ENCODE data around the gene NUDT6.

Gene NUDT6

DNA sequence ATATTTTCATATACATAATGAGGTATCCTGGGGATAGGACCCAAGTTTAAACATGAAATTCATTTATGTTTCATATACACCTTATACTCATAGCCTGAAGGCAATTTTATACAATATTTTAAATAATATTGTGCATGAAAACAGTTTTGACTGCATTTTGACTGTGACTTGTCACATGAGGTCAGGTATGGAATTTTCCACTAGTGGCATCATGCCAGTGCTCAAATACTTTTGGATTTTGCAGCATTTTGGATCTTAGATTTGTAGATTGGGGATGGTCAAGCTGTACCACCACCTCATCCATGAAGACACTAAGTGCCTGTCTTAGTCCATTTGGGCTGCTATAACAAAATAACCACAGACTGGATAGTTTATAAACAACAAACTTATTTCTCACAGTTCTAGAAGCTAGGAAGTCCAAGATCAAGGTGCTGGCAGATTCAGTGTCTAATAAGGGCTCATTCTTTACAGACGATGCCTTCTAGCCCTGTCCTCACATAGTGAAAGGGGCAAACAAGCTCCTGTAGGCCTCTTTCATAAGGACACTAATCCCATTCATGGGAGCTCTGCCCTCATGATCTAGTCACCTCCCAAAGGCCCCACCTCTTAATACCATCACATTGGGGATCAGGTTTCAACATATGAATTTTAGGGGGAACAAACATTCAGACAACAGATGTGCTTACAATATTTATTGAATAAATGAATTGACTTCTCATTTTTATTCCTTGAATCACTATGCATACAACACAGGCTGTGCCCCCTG lies 9.4 kb downstream of the NUDT6 start:
- no peak for DNase-seq

DNA sequence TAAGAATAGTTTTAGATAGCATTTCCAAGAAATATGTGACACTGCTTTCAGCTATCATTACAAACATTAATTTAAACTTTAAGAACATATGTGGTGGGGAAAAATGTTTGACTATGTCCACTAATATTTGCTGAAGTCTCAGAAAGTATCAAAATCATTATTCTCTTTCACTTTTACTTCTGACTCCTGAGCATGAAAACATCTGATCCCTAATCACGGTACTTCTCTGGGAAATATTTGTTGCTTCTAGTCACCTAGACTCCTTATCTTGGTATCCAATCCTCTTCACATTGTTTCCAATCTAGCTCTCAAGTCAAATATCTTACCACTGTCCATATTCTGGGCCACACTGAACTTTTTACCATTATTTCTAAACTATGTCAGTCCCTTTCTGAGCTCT lies 10.8 kb downstream of the NUDT6 start:
- no peak for DNase-seq

DNA sequence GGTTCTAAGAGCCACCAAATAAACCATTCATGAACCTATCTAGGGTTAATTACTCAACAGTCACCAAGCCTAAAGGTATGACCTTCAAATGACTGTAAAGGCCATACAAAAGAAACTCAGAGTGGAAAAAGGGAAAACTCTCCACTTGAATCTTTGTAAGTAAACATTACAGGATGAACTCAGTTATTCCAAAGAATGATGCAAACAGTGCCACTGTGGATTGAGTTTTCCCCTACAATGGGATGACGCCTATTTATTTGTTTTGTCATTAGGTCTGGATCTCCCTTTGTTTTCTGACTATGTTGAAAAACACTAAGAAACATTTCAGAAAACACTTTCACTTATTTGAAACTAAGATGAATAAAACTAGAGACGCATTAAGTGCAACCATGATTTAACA lies 12.7 kb downstream of the NUDT6 start:
- no peak for DNase-seq

DNA sequence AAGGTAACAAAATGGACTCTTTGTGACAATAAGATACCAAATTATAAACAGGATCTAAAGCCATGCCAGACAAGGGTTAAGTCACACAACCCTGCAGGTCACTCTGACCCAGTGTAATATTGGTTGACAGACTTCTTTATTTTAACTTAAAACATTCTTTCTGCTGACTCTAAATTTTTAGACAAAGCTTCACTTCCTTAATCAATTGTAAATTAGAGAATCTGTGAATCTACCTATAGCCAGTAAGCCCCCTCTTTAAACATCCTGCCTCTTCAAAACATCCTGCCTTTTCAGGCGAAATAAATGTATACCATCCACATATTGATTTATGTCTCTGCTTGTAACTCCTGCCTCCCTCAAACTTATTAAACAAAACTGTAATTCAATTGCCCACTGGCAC lies 14.2 kb downstream of the NUDT6 start:
- no peak for DNase-seq

DNA sequence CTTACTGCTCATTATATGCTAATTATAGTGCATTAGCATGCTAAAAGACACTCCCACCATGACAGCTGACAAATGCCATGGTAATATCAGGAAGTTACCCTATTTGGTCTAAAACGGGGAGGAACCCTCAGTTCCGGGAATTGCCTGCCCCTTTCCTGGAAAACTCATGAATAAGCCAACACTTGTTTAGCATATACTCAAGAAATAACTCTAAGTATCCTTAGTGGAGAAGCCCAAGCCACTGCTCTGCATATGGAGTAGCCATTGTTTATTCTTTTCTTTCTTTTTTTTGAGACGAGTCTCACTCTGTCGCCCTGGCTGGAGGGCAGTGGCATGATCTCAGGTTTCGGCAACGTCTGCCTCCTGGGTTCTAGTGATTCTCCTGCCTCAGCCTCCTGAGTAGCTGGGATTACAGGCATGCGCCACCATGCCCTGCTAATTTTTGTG lies 15.5 kb downstream of the NUDT6 start:
- no peak for DNase-seq

DNA sequence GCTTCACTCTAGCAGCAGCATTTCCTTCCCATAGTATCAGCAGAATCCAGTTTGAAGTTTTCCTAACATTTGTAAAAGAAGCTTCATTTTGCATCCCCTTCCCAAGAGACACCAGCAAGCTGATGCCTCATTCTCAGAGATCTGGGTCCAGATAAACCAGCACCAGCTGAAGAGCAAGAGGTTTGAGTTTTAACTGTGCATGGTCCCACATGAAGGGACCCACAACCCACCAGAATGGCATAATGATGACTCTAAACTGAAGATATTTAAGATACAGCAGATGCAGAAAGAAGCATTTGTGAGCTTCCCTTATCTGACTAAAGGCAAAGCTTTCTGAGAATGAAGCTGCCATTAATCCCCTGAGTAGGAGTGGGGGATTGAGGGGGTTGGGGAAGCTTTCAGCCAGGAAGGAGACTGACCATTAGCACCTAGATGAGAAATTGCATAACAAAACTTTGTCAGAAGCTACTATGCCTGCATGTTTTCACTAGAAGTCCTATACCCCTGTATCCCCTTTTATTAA lies 18.6 kb downstream of the NUDT6 start:
- DNase-seq, result no peak

DNA sequence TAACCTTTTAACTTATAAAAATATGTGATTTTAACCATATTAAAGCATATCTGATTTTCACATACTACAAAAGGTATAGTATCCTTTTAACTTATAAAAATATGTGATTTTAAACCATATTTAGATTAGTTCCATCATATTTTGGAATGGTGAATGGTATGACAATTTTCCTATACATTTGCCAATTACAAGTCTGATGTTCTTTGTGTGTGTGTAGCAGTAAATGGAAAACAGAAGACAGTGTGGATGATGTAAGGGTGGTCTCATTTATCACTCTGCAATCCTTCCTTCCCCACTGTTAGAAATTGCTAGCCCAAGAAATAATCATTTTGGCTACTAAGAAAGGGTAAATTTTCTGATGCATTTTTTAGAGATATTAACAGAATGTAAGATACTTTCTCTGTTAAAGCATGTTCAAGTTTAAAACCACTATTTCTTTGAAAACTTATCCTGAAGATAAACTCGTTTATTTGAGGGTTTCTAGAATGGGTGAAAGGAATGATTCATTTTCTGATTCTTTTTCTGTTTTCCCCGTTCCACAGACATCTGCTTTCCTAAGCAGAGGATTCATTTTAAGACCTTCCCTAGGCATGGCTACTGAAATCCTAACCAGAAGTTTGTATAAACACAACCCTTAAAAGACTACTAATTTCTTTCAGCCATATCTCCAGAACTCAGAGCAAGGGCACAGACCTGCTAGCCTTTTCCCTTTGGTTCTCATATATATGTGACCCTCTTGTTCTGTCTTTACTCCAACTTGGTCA lies 21.0 kb downstream of the NUDT6 start:
- no peak for DNase-seq

DNA sequence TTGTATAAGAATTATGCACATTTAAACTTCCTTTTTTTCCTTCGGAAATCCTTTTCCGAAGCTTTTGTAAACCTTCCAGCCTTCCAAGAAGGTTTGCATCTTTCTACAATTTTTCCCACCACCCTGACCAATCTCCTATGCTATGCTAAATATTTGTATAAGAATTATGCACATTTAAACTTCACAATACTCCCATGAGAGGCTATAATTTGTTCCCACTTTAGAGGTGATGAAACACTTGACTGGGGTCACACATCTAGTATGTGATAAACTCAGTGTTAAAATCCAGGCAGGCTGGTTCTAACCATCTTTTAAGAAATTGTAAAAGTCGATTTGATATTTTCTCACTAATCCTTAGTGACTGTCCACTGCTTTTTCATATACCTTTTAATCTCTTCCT lies 22.1 kb downstream of the NUDT6 start:
- no peak for DNase-seq

DNA sequence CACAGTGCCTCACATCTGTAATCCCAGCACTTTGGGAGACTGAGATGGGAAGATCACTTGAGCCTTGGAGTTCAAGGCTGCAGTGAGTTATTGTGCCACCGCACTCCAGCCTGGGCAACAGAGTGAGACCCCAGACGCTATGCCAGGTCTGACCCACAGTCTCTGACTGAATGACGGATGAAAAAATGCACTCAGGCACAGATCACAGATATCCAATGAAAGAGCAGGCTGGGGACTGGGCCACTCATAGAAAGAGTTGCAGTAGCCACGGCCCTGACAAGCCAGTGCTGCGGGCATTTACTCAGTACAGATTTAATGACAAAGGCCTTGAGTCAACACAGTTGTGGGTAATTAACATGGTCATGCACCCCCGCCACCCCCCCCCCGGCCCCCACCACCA lies 22.7 kb downstream of the NUDT6 start:
- DNase-seq, result no peak

DNA sequence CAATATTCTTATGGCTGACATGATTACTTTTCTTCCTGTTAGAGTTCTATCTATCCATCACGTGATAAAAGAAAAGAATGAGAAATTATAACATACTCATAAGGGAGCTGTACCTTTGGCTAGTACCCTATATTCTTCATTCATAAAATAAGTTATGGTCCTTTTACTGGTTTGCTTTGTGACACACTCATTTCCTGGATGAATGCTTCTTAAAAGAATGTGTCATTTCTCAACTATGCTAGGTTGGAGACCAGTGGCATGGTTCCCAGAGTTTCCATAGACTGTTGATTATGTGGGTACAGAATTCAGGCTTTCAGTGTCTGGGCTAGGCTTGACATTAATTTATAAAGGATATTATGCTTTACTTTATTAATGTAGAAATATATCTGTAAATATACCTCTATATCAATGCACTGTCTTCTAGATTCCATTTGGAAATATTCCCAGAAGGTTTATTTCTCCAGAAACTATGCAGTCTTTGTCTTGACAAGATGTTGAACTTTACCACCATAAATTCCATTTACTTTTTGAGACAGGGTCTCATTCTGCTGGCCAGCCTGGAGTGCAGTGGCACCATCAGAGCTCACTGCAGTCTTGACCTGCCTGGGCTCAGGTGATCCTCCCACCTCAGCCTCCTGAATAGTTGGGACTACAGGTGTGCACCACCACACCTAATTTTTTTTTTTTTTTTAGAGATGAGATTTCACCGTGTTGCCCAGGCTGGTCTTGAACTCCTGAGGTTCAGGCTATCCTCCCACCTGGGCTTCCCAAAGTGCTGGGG lies 23.8 kb downstream of the NUDT6 start:
- no peak for DNase-seq

DNA sequence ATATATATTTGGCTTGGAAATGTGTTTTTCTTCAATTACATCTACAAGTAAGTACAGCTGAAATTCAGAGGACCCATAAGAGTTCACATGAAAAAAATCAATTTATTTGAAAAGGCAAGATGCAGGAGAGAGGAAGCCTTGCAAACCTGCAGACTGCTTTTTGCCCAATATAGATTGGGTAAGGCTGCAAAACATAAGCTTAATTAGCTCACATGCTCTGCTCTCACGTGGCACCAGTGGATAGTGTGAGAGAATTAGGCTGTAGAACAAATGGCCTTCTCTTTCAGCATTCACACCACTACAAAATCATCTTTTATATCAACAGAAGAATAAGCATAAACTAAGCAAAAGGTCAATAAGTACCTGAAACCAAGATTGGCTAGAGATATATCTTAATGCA lies 26.1 kb downstream of the NUDT6 start:
- no peak for DNase-seq

DNA sequence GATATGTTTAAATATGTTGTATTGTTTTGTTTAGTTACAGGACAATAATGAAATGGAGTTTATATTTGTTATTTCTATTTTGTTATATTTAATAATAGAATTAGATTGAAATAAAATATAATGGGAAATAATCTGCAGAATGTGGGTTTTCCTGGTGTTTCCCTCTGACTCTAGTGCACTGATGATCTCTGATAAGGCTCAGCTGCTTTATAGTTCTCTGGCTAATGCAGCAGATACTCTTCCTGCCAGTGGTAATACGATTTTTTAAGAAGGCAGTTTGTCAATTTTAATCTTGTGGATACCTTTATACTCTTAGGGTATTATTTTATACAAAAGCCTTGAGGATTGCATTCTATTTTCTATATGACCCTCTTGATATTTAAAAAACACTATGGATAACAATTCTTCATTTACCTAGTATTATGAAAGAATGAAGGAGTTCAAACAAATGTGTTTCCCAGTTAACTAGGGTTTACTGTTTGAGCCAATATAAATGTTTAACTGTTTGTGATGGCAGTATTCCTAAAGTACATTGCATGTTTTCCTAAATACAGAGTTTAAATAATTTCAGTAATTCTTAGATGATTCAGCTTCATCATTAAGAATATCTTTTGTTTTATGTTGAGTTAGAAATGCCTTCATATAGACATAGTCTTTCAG lies 26.9 kb downstream of the NUDT6 start:
- DNase-seq, result no peak

DNA sequence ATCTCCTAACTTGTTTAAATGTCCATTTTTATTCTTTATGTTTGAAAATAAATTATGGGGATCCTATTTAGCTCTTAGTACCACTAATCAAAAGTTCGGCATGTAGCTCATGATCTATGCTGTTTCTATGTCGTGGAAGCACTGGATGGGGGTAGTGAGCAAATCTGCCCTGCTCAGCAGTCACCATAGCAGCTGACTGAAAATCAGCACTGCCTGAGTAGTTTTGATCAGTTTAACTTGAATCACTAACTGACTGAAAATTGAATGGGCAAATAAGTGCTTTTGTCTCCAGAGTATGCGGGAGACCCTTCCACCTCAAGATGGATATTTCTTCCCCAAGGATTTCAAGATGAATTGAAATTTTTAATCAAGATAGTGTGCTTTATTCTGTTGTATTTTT lies 27.6 kb downstream of the NUDT6 start:
- no peak for DNase-seq

DNA sequence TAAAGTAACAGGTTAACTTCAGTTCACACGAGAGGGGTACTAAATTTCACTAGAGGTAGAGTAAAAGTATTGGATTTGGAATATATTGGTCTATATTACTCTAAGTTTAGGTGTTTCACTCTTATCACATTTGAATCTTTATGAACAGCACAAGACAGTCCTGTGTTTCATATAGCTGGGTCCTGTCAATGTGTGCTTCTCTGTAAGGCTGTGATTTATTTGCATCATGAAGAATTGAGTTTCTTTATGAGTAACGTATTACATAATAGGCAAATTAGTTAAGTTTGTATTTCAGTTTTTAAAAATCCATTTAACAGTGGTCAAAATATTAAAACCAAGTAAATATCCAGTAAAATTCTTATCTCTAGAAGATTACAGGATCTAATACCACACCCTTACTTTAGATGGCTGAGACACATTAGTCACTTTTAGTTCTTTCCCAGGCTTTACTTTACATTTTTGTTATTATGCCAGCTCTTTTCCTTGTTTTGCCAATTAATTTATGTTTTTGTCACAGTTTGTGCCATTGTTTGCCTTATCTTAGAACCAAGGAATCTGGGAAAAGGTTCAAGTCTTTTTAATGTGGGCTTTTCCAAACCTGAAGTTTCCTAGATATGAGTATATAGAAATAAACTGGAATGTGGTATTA lies 32.1 kb downstream of the NUDT6 start:
- no peak for DNase-seq

DNA sequence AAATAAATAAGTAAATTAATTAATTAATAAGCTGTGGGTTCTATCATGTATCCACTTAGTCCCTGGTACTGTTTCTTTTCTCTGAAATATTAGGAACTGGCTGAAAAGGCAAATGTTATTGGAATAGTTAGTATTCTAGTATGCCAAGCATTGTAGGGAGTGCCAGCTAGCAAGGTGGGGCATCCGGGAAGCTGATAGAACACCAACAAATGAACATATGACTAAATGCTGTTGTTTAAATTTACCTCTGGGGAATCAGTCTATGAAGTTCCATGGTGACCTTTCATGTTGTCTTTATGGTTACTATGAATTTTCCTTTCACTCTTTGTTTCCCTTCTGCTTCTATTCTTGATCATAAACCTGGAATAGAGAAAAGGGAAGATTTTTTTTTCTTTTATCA lies 32.7 kb downstream of the NUDT6 start:
- DNase-seq, result no peak

DNA sequence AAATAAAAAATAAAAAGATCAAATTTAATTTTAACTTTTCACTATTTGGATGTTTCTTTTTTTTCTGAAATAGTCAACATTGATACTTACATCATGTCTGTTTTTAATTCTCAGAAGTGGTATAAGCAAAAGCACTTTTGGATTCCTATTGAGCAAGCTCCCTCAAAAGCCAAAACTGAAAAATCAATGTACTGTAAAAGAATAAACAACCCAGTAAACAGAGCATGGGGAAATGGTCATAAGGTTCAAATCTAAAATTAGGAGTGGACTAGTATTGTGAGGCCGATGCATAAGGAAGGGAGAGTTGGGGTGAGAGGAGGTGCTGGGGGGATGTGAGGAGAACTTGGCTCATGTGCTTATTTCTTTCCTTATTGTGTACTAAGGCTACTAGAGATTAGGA lies 37.9 kb downstream of the NUDT6 start:
- no peak for DNase-seq

DNA sequence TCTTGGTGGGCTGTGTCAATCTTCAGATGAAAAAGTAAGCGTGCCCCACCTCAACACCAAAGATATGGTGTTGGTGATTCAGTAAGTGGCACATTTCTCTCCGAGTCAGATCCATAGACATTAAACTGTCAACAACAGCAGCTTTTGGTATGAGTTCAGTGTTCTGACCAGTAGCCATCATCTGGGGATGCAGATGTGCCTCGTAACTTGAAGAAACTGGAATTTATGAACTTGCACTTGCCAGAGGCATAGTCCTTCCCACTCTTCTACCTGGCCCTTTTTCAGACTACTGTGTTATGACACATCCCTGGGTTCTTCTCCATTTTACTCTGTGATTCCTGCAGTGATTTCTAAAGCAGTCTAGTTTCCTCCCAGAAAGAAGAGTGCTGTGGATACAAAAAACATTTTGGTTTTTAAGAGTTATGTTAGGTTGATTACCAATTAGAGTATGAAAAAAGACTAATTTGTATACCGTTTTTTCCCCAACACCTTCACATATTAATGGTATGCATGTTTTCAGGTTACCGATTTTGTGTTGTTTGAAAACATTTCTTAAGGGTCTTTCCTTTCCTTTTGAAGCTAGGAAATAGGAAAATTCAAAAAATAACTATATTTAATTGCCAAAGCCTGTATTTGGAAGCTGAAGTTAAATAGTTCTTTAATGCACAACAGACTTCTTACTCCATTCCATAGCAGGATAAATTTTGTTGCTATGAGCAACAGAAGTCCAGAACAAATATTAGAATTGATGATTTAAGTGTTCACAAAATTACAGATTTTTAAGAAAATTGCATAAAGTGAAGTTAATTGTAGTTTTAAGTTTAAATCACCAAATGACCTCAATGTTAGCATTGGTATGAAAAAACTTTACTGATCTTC lies 39.3 kb downstream of the NUDT6 start:
- no peak for DNase-seq

DNA sequence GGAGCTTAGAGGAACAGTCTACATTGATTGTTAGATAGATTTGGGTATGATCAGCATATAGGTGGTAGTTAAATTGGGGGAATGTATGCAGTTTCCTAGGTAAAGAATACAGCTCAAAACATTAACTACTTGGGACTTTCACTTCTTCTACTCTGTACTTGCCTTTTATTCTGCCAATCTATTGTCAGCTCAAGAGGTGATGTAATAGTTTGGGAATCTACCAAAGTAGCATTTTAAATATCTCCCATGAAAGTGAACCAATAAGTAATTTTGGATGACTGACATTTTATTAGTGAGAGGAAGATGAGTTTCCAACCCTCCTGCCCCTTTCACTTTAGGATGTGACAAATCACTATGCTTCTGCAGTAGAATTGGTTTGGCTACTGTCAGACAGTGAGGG lies 43.4 kb downstream of the NUDT6 start:
- DNase-seq, result no peak

DNA sequence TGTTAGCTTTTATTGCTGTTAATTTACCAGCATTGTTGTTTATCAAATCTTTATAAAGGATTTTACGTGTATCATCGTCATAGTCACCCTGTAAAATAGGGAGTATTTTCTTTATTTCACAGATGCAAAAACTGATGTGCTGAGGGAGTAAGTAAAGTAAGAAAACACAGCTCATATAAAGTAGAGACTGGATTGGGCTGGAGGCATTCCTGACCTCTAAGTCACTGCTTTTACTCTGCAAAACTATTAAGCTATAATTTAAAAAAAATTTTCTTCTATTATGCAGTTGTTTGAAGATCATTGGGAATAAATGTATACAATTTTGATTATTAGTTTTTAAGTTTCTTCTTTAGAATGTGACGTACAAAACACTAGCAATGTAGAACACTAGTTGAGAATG lies 45.9 kb downstream of the NUDT6 start:
- DNase-seq, result no peak

DNA sequence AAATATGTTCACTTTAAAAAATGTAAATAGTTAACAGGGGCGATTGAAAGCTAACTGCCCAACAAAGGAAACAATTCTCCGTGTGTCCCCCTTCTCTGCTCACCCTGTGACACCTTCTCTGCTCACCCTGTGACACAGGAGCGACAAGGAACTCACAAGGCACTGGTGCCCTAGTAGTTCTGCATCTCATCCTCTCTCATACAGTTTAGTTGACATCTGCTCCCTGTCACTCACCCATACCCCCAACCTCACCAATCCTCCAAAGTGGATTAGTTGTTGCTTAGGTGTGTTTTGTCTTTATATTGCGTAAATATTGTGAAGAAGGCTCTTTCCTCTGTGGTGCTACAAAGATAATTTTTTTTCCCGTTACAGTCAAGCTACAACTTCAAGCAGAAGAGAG lies 46.4 kb downstream of the NUDT6 start:
- no peak for DNase-seq

DNA sequence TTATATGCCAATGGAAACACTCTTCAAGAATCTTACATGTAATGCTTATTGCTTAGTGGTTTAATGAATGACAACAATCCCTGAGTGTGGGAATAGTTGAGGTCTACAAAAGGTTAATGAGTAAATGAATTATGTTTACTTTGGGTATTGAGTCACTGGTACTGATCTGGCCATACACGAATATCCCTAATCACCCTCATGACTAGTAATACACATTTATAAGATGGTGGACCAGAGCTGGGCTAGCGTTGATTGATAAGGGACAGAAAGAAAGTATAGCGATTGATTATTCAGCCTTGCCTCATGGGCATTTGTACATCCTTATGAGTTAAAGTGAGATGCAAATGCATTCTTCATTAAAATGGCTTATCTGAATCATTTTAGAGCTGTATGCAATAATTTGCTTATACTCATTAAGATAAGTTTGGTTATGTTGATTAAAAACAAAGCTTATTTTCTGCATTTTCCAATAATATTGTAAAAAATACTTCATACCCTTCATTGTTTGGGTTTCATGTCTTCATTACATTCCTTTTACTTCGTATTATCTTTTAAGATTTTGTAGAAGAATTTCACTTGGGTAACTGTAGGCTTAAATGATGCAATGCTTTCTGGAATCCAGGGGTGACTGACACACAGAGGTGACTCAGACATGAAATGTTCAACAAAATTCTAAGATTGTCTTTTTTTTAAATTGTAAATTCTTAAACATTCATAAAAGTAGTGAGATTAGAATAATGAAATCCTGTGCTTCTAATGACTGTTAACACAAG lies 48.4 kb downstream of the NUDT6 start:
- DNase-seq, result no peak
